MV-4-11 (cell line): ENCODE results near the gene BTG4.

Source experiments
- DNase-seq: peaks from one replicate; lab custom pipeline; 2025; lab: John Stamatoyannopoulos, UW

The BTG4 gene

DNA sequence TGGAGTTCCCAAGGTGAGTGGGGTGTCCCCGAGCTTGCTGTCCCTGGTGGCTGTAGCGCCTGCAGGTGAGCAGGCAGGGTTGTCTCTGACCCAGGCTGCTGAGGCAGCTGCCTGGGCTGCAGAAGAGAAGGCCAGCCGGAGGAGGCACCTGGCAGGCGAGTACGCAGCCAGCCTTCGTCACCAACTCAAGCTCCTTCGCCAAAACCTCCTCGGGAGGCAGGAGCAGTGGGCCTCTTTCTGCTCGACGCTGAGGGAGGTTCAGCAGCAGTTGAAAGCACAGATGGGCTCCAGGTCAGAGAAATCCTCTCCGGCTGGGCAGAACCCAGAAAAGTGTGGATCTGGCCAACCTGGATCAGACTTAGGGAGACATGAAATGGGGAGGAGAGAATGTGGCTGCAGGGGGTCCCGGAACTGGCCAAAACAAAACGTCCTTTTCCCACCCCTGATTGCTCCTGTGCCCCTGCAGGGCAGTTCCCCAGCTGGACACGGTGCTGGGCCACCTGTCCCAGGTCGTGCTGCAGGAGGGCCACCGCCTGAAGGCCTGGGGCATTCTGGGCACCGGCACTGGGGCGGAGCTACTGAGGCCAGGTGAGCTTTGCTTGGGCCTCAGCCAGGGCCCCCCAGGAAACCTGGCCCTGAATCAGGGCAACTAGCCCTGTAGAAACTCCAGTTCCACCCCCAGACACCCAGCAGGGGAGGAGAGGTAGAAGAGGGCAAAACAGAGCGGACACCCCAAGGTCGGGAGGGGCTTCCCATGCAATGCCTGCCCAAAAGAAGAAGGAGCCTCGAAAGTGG is 56.7 kb downstream of the BTG4 start:
- no peak for DNase-seq

DNA sequence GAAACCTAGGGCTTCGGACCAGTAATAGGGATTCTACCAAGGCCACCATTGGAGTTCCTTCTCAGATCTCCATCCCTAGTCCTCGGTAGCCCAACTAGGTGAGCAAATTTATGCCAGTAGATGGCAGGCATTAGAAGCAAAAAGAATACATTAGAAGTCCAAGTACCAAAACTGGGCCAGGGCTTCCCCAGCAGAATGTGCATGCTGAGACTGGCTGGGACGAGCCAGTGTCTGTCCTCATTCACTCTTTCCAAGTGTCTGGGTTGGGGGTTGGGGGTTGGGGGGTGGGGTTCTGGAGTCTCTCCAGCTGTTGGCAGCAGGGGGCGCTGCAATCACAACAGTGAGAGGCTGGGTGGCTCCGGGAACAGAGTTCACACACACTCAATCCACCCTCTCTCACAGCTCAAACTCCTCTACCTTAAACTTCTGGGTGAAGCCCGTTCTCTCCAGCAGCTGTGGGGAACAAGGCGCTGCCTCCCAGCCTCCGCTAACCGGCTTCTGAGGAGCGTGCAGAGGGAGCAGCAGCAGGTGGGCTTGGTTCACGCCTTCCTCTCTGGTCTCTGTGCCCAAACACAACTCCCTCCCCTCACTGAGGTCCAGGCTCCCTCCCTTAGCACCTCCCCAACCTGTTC is 57.5 kb downstream of the BTG4 start:
- DNase-seq = peak; percentile 17

DNA sequence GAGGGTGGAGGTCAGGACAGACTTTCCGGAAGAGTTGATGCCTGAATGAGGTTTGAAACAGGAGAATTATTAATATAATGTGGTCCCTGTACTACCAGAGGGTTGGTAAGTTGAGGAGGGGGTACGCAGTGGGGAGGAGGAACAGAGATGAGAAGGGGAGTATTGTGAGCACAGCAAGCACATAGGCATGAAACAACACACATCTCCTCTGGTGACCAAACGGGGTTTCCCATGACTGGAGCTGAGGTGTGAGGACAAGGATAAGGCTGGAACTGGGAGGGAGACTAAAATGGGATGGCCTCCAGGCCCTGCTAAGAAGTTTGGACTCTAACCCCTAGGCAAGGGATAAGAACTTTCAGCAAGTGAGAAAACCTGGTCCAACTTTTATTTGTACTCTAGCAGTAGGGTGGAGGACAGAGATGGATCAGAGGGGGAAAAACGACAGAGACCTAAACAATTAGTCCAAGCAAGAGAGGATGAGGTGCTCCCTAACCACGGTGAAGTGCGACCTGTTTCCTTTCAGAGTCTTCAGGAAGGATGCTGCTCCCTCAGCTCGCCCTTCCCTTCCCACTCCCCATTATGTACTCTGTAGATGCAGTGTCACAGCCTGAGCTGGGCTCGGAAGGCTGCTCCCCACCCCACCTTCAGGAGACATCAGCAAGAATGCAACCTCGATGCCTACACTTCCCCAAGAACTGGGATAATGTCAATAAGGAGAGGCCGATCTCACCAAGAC is 59.2 kb downstream of the BTG4 start:
- DNase-seq = no peak

DNA sequence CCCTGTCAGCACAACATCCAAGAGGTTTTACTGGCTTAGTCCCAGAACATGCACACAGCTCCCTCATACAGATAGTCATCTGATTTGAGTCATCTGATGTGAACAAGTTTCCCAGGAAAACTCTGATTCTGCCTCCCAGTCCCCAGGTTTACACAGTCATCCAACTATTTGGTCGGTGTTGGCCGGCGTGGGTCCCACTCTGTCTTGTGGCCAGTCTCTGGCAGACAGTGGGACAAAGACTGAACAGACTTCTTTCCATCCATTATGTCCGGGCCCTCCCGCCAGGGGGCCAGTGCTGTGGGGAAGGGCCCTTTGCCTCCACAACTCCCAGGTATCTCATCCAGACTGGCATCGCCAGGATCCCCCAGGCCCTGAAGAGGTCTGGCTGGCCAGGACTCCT is 60.0 kb downstream of the BTG4 start:
- no peak for DNase-seq

DNA sequence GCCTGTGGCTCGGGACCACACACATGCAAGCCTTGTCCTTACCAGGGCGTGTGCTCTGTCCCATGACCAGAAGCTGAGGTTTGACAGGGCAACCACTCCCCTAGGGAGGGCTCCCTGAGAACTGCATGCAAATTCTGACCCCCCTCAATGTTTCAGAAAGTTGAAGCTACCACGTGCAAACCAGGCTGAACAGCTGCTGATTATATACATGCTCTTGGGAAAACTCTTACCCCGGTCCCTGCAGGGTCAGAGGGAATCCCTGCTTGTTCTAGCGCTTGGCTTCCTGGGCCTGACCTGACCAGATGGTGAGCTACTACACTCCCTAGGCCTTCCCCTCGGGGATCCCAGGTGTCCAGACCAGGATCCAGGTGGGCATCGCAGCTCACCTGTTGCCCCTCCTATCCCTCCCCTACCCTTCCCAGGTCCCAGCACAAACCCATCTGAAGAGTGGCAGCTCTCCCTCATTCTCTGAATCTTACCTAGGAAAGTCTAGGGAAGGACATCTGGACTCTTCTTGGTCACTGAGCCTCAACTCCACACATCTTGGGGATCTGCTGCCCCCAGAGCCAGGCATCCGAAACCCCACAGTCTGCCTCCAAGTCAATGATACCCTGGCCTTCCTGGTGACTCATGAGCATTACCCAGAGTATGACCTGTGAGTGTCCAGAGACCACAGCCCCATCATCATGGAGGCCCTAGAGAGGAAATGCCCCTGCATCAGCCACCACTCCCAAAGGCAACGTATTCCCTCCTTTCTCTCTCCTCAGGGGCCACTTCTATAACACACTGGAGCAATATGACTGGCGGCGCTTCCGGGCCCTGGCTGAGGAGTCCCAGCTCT is 61.5 kb downstream of the BTG4 start:
- DNase-seq = no peak

DNA sequence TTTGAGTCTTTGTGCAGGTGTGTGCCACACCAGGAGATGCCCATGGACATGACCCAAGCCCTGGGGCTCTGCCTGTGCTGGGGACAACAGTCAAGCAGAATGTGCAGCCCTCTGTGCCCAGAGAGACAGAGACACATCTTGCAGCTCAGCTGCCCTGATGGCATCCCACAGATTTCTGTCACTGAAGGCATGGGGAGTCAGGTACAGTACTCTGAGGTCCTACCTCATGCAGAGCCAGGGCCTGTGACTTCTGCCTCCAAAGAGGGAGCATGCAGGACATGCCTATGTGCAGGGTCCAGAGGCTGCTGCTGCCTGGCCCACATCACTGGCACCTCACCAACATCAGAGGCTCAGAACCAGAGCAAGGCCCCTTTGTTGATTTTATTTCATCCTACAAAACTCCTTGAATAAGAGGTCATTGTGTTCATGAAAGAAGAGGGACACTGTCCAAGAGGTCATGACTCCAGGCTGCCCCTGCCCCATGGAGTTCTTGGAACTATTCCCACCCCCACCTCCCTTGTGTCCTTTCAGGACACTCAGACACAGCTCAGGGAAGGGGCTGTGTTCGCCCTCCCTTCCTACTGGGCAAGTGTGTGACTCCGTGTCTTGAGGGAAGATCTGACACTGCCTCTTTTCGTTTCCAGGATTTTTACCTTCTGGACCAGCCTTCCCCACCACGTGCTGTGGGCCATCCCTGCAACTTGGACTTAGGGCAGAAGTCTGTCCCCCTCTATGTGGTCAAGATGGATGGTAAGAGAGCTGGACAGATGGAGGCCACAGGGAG is 62.3 kb downstream of the BTG4 start:
- no peak for DNase-seq

DNA sequence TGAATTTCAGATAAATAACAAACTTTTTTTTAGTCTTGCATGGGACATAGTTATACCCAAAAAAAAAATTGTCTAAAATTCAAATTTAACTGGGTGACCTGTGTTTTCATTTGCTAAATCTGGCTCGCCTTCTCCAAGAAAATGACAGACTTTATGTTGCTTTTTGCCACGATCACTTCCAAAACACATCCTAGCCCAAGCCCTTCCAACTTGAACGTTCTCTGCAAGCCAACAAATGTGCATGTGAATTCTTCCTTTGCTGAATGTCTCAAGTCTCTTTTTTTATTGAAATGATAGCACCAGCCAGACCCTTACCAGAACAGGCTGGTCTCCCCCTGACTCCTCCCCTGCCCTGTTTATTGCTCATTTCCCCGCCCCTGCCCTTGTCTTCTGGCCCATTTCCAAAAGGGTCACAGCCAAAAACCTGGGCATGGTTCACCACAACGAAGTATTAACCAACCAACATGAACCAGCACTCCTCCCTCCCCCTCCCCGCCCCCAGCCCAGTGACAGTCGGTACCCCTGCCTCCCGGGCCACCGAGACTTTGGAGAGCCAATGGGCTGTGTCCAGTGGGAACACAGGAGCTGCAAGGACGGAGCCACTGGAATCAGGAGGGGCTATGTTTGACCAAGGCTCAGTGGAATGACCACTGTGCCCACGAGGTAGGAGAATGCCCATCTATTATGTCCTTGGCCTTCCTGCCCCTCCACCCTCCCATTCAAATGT is 63.2 kb downstream of the BTG4 start:
- DNase-seq = no peak

DNA sequence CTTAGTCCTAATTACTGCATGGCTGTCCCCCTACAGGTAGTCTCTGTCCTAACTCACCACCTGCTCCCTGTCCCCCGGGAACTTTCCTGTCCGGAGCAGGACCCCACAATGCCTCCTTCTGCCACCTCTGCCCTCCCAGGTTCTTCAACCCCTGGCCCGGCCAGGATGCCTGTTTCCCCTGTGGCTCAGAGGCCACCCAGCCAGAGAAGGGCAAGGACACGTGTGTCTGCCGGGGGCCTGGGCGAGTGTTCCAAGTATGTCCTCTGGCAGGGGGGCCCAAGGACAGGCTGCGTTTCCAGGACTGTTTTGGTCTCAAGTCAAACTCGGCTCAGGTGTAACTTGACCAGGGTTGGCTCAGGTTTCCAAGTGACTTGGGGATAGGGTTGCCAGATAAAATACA is 63.8 kb downstream of the BTG4 start:
- no peak for DNase-seq

DNA sequence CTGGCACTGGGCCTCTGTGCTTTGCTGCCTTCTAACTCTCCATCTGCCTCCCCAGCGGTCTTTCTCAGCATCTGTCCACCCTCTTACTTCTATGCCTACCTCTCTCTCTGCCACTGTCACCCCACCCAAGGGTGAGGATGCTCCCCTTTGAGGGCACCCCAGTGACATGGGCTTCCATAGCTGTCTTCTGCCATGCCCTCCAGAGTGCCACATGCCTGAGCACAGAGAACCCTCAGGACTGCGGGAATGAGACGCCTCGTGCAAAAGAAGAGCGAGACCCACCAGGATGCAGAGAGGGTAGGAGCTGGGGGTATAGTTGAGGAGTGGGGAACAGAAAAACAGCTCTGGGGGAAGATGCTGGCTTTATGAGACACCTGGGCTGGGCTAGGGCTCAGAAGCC is 64.3 kb downstream of the BTG4 start:
- DNase-seq = no peak

DNA sequence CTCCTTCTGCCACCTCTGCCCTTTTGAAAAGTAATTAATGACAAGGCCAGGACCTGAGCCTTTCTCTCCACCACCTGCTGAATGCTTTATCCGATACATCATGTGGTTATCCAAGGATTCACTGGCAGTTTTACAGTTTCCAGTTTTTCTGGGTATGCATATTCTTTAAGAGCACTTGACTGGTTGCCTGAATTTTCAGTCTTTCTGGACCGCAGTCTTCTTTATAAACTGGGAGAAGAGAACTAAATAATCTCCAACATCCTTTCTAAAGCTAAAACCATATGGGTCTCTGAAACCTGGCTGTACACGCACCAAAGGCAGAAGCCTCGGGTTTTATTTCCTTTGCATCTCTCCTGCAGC is 65.1 kb downstream of the BTG4 start:
- DNase-seq = no peak

DNA sequence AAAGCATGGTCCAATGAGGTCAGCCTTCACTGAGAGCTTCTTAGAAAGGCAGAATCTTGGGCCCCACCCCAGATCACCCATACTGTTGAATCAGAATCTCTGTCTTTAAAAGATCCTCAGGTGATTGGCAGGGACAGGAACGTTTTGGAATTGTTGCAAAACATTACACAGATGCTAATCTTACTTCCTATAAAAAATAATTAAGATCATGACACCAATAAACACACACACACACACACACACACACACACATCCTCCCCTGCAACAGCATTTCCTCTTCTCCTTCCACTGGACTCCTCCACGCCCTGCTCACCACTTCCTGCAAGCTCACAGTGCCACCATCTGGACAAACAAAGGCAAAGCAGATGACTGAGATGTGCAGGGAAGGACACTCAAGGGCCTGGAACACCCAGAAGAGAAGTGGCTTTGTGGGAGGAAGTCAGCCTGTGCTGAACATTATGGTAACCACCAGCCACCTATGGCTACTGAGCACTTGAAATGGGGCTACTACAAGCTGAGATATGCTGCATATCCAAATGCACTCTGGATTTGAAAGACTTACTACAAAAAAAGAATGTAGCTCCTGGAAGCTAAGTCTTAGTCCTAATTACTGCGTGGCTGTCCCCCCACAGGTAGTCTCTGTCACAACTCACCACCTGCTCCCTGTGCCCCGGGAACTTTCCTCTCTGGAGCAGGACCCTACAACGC is 65.6 kb downstream of the BTG4 start:
- DNase-seq = peak; percentile 98

DNA sequence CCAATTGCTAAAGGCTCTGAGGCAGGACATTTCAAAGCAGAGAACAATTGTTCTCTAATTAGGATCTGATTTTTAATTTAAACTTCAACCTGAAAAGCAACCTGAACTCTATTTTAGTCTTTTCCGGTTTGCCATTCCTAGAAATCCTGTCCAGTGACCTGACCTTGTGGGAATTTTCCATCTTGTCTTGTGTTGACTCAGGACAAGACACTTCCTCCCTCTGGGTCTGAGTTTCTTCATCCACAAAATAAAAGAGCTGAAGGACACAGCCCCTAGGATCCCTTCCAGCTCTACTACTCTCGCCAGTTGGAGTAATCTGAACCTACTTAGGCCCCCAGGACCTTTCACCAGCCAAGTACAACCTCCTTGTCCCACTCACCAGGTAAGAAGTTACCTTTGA is 66.6 kb downstream of the BTG4 start:
- DNase-seq = no peak
